ENCODE measurements around the gene PRCP. TPM values are rescaled to one million over a fixed set of nuclear protein-coding genes. Genes with fewer than 3 reads are reported as not detected.
"Not testable (repeated sequence)": the region's sequence is repeated elsewhere in the genome, so short reads cannot be mapped to it uniquely, and the experiment has no call there.

PRCP gene
- 10 to 100 TPM; 27.4 to 47.9 TPM for total RNA-seq
- long read RNA-seq, full-length matches to known transcripts = 29 of 32 reads
- long read RNA-seq, partial matches to known transcripts = 1 of 32 reads
- long read RNA-seq, other reads (novel, unspliced or antisense) = 2 of 32 reads

- peak; percentile 89 for ATAC-seq
- peak; percentile 96 to 99 for DNase-seq
- intact Hi-C loops (cut with DNase I, micrococcal nuclease) = loop anchor here in 1 of 2 donors (10.0 kb wide), 3 partner anchors 174 to 354 kb away; partner anchors contain the start of genes ANKRD42 and RAB30
Measured at GRCh38 chr11:82900277-82901164, at the start of gene PRCP. TSS of gene PRCP (minus strand) at chr11:82900430. CDS start at chr11:82900402, 28 bp downstream.

GRCh38 chr11:82949352-82949751 is 49.1 kb upstream of the PRCP start:
- ATAC-seq (no peak), DNase-seq (no peak)
- intact Hi-C loops (cut with DNase I, micrococcal nuclease) = no loop called here

- intact Hi-C loops (cut with DNase I, micrococcal nuclease) = no loop called here
- ATAC-seq (no peak), DNase-seq (no peak)
Measured at GRCh38 chr11:82945682-82946081, 45.5 kb upstream of the PRCP start.

GRCh38 chr11:82945041-82945440 is 44.8 kb upstream of the PRCP start:
- DNase-seq; intact Hi-C loops (cut with DNase I, micrococcal nuclease); ATAC-seq: not testable (repeated sequence)

GRCh38 chr11:82944198-82944597 is 44.0 kb upstream of the PRCP start:
- intact Hi-C loops (cut with DNase I, micrococcal nuclease) = no loop called here
- no peak for ATAC-seq

GRCh38 chr11:82943430-82943829 is 43.2 kb upstream of the PRCP start:
- DNase-seq; intact Hi-C loops (cut with DNase I, micrococcal nuclease): not testable (repeated sequence)
- peak; percentile 94 for ATAC-seq

More at GRCh38 chr11:82944198-82944597, 44.0 kb upstream of the PRCP start:
- DNase-seq = no peak

- no peak for DNase-seq
- ATAC-seq = no peak
- intact Hi-C loops (cut with DNase I, micrococcal nuclease) = no loop called here
Measured at GRCh38 chr11:82942376-82942775, 42.1 kb upstream of the PRCP start.

GRCh38 chr11:82939456-82939855 is 39.2 kb upstream of the PRCP start:
- ATAC-seq = no peak
- DNase-seq = no peak
- intact Hi-C loops (cut with DNase I, micrococcal nuclease) = no loop called here

- DNase-seq (no peak), ATAC-seq (no peak)
- intact Hi-C loops (cut with DNase I, micrococcal nuclease) = no loop called here
Measured at GRCh38 chr11:82937554-82937953, 37.3 kb upstream of the PRCP start.

GRCh38 chr11:82936261-82936660 is 36.0 kb upstream of the PRCP start:
- ATAC-seq = no peak
- intact Hi-C loops (cut with DNase I, micrococcal nuclease) = no loop called here
- no peak for DNase-seq

- DNase-seq = no peak
- intact Hi-C loops (cut with DNase I, micrococcal nuclease) = no loop called here
- ATAC-seq = no peak
Measured at GRCh38 chr11:82932564-82932963, 32.3 kb upstream of the PRCP start.

- ATAC-seq = no peak
Measured at GRCh38 chr11:82930734-82931133, 30.5 kb upstream of the PRCP start.

GRCh38 chr11:82930229-82930628 is 30.0 kb upstream of the PRCP start:
- intact Hi-C loops (cut with DNase I, micrococcal nuclease) = no loop called here
- DNase-seq (no peak), ATAC-seq (no peak)

More at GRCh38 chr11:82930734-82931133, 30.5 kb upstream of the PRCP start:
- intact Hi-C loops (cut with DNase I, micrococcal nuclease) = no loop called here
- no peak for DNase-seq

GRCh38 chr11:82929121-82929520 is 28.9 kb upstream of the PRCP start:
- DNase-seq (no peak), ATAC-seq (no peak)
- intact Hi-C loops (cut with DNase I, micrococcal nuclease) = no loop called here

- DNase-seq (no peak), ATAC-seq (peak; percentile 86)
- intact Hi-C loops (cut with DNase I, micrococcal nuclease) = no loop called here
Measured at GRCh38 chr11:82927264-82927880, 27.1 kb upstream of the PRCP start.

- intact Hi-C loops (cut with DNase I, micrococcal nuclease) = no loop called here
- DNase-seq (no peak), ATAC-seq (no peak)
Measured at GRCh38 chr11:82924522-82925224, 24.4 kb upstream of the PRCP start.

GRCh38 chr11:82922396-82923173 is 22.4 kb upstream of the PRCP start:
- intact Hi-C loops (cut with DNase I, micrococcal nuclease); ATAC-seq; DNase-seq: not testable (repeated sequence)

- ATAC-seq; intact Hi-C loops (cut with DNase I, micrococcal nuclease): not testable (repeated sequence)
Measured at GRCh38 chr11:82920227-82920626, 20.0 kb upstream of the PRCP start.

More at GRCh38 chr11:82920227-82920626, 20.0 kb upstream of the PRCP start:
- DNase-seq = not testable (repeated sequence)

Measured in left colon (tissue), 2 donors.